Measurements from ENCODE around the gene GSTT4. TPM values are rescaled to one million over a fixed set of nuclear protein-coding genes. Genes with fewer than 3 reads are reported as not detected.
A peak's percentile ranks its signal among the peaks of the same experiment; 100 is the strongest.

Gene GSTT4
- total and polyA plus RNA-seq, 11 donors, result not detected

- intact Hi-C loops (cut with DNase I), result no loop called here
- Histone ChIP-seq H3K4me1 (peaks cover 0 to 6% (median 0%) of the 10 kb centered on the region in 12 donors), H3K36me3 (peaks cover 0 to 71% (median 66%) of the 10 kb centered on the region in 9 donors), H3K9me3 (no peaks in the 10 kb centered on the region), H3K27ac (no peak overlapping the region), H3K27me3 (no peaks in the 10 kb centered on the region), H3K4me3 (no peak overlapping the region)
- TF ChIP-seq CTCF (IDR thresholded peaks at IDR 0.05) (no peak), POLR2A (IDR thresholded peaks at IDR 0.05) (no peak)
- DNase-seq, result peak in 1 of 5 donors; percentile 2
- ATAC-seq, result no peak
- WGBS, 4 donors, result 88 to 96% (median 95%) methylated on average over 6 to 8 of the region's 8 CpGs
These were observed 32.9 kb upstream of the GSTT4 start for GRCh38 chr22:24037851-24038765.

DNA sequence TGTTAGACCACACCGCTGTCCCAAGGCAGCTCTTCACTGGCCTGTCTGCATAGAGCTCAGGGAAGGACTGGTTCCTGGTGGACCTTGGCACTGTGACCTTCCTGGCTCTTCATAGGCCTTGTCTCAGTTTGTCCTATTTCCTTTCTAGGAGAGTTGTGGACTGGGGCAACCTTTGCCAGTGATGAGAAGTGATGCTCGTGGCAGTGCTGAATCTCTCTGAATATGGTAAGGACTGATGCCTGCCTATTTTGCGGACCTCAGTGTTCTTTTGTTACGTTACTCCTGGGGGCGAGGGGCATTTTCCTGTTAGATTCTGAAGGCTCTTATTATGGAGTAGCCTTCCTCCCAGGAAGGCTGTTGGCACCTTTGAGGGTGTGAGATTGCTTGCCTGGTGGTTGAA, 30.0 kb upstream of the GSTT4 start:
- H3K4me1 ChIP-seq, result peaks cover 0 to 9% (median 0%) of the 10 kb centered on the region in 12 donors
- intact Hi-C loops (cut with DNase I), result no loop called here
- no peaks in the 10 kb centered on the region for H3K9me3 ChIP-seq
- no peaks in the 10 kb centered on the region for H3K27me3 ChIP-seq
- no peak for TF ChIP-seq CTCF (IDR thresholded peaks at IDR 0.05)
- TF ChIP-seq POLR2A (IDR thresholded peaks at IDR 0.05), result no peak
- H3K36me3 ChIP-seq, result peaks cover 0 to 55% (median 45%) of the 10 kb centered on the region in 9 donors
- ATAC-seq, result no peak
- no peak overlapping the region for H3K27ac ChIP-seq
- no peak overlapping the region for H3K4me3 ChIP-seq
- 92 to 98% (median 96%) methylated on average over 5 of the region's 5 CpGs for WGBS, 4 donors
- DNase-seq, result peak in 1 of 5 donors; percentile 10

DNA sequence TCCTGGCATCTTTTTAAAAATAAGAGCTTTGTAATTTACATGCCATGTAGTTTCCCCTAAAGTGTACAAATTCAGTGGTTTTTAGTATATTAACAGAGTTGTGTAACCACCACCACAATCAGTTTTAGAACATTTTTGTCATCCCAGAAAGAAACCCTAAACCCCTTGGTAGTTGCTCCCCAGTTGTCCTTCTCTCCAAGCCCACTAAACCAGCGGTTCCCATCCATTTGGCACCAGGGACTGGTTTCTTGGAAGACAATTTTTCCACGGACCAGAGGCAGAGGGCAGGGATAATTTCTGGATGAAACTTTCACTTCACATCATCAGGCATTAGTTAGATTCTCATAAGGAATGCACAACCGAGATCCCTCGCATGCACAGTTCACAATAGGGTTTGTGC, 28.5 kb upstream of the GSTT4 start:
- Histone ChIP-seq H3K4me3 (no peak overlapping the region), H3K36me3 (peaks cover 0 to 40% (median 29%) of the 10 kb centered on the region in 9 donors), H3K9me3 (no peaks in the 10 kb centered on the region), H3K4me1 (peaks cover 0 to 10% (median 0%) of the 10 kb centered on the region in 12 donors), H3K27ac (no peak overlapping the region), H3K27me3 (no peaks in the 10 kb centered on the region)
- intact Hi-C loops (cut with DNase I), result no loop called here
- no peak for TF ChIP-seq CTCF (IDR thresholded peaks at IDR 0.05)
- TF ChIP-seq POLR2A (IDR thresholded peaks at IDR 0.05), result no peak
- WGBS, 4 donors, result 88 to 91% (median 90%) methylated on average over 4 of the region's 4 CpGs
- ATAC-seq, result no peak
- DNase-seq, result no peak

GRCh38 chr22:24030186-24030702, 25.0 kb upstream of the GSTT4 start:
- DNase-seq (no peak), ATAC-seq (no peak)
- Histone ChIP-seq H3K4me3 (no peak overlapping the region), H3K36me3 (peaks cover 0 to 13% (median 0%) of the 10 kb centered on the region in 9 donors), H3K4me1 (peaks cover 0 to 24% (median 0%) of the 10 kb centered on the region in 12 donors), H3K27ac (no peak overlapping the region), H3K27me3 (no peaks in the 10 kb centered on the region), H3K9me3 (no peaks in the 10 kb centered on the region)
- TF ChIP-seq CTCF (IDR thresholded peaks at IDR 0.05) (no peak), POLR2A (IDR thresholded peaks at IDR 0.05) (no peak)
- intact Hi-C loops (cut with DNase I), result no loop called here
